HT1080 (cell line): ENCODE data around the gene NOL6. TPM values are rescaled to one million over a fixed set of nuclear protein-coding genes. Genes with fewer than 3 reads are reported as not detected.
"Not testable (repeated sequence)": the region's sequence is repeated elsewhere in the genome, so short reads cannot be mapped to it uniquely, and the experiment has no call there.

ENCODE experiments used
- DNase-seq: peaks from one replicate; pipeline ENCODE4 v3.0.0-alpha.2; 2015; ENCODE audit warnings: low read depth
- total RNA-seq: library from RNA; depleted of rRNA; stranded (reverse); fragments of >200 nt; shearing (Covaris generic); gene quantifications from 2 replicates; pipeline ENCODE4 v1.2.3, GENCODE V29; 2014

Gene NOL6
- total RNA-seq, 1 experiment from 2014 or later = 110 TPM

GRCh38 chr9:33472881-33473615 lies 676 bp downstream of the NOL6 start:
- DNase-seq = no peak

GRCh38 chr9:33472171-33472880 lies 1.4 kb downstream of the NOL6 start:
- no peak for DNase-seq

- no peak for DNase-seq
These were observed 2.4 kb downstream of the NOL6 start for GRCh38 chr9:33471361-33471760.

- DNase-seq = no peak
These were observed 3.8 kb downstream of the NOL6 start for GRCh38 chr9:33469891-33470290.

GRCh38 chr9:33468797-33469621 lies 4.7 kb downstream of the NOL6 start:
- DNase-seq = no peak

- no peak for DNase-seq
These were observed 5.5 kb downstream of the NOL6 start for GRCh38 chr9:33468215-33468730.

- no peak for DNase-seq
These were observed 6.2 kb downstream of the NOL6 start for GRCh38 chr9:33467526-33467925.

GRCh38 chr9:33466565-33467495 lies 6.9 kb downstream of the NOL6 start:
- peak; percentile 32 for DNase-seq

- DNase-seq = no peak
These were observed 7.8 kb downstream of the NOL6 start for GRCh38 chr9:33465596-33466564.

GRCh38 chr9:33465096-33465495 lies 8.6 kb downstream of the NOL6 start:
- DNase-seq = no peak

GRCh38 chr9:33464045-33464636 lies 9.6 kb downstream of the NOL6 start:
- no peak for DNase-seq

GRCh38 chr9:33463151-33463550 lies 10.6 kb downstream of the NOL6 start:
- no peak for DNase-seq

- no peak for DNase-seq
These were observed 12.2 kb downstream of the NOL6 start for GRCh38 chr9:33461492-33461891.

GRCh38 chr9:33460854-33461253 lies 12.9 kb downstream of the NOL6 start:
- DNase-seq = no peak

- no peak for DNase-seq
These were observed 14.6 kb downstream of the NOL6 start for GRCh38 chr9:33459115-33459514.

- DNase-seq = peak; percentile 74
These were observed 15.3 kb downstream of the NOL6 start for GRCh38 chr9:33458444-33458843.

GRCh38 chr9:33455945-33456344 lies 17.8 kb downstream of the NOL6 start:
- no peak for DNase-seq

GRCh38 chr9:33455456-33455855 lies 18.3 kb downstream of the NOL6 start:
- not testable (repeated sequence) for DNase-seq

- not testable (repeated sequence) for DNase-seq
These were observed 19.1 kb downstream of the NOL6 start for GRCh38 chr9:33454661-33455026.
